GM12891 (cell line): Measurements from ENCODE around the gene CFL1.

ENCODE experiments used
- POLR2A ChIP-seq: IDR thresholded peaks from 2 replicates; pipeline ENCODE4 v1.6.1; 2011; ENCODE audit warnings: low read depth, low read length, control low read depth
- POLR2AphosphoS5 ChIP-seq: IDR thresholded peaks from 2 replicates; pipeline ENCODE4 v1.6.1; 2011; ENCODE audit warnings: low read depth, low read length, control low read depth

DNA sequence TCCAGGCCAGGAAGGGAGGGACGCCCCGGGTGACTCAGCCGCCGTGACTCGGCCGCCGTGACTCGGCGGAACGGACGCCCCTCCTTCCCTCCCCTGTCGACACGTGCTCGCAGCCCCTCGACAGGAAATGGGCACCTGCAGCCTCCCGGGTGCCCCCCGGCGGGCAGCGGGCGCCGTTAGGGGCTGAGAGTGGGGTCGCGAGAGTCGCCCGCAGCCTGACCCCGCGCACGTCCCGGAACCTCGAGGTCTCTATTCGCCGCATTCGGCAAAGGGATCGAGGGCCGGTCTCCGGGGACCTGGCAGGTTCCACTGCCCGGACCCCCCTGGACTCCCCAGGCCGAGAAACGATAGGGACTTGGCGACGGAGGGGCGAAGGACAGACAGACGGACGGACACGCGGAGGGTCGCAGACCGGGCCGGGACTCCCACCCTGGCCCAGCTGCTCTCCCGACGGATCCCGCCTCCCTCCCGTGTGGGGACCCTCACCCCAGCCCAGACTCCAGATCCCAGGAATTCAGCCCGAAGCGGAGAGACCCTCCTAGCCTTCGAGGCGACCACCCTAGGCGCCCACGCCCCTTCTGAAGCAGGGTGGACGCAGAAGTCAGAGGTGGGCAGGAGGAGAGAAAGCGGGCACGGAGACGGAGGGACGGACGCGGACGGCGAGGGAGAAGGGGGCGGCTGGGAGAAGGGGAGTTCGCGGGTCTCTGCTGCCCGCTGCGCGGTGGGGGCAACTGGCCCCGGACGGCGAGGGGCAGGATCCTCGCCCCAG, 41.6 kb upstream of the CFL1 start:
- TF ChIP-seq POLR2A = no peak
- no peak for TF ChIP-seq POLR2AphosphoS5
